ENCODE results near the gene GPC1. TPM values are rescaled to one million over a fixed set of nuclear protein-coding genes. Genes with fewer than 3 reads are reported as not detected.

The GPC1 gene
- total and polyA plus RNA-seq, 2 of the 13 experiments (the other 11 are each of a cell fraction or from before 2014, with no cell fraction given) = 4.0 to 5.5 TPM

DNA sequence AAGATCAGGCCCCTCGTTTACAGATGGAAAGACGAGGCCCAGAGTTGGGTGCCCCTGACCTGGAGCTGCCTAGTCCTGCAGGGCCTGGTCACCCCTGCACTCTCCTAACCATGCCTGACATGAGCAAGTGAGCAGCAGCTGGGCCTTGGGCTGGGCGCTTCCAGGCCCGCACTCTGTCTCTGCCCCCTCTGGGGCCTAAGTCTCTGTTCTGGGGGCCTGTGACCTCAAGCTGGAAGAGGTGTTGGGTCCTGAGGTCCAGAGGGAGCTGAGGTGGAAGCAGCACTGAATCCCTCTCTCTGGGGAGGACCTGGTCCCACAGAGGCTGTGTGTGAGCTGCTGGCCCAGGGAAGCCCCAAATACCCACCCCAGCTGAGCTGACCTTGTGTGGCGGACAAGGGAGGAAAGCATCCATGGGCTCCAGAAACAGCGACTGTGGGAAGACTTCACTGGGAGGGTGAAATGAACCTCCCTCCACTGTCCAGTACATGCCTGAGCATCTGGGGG, 46.1 kb upstream of the GPC1 start (continued):
- TF ChIP-seq, protein P1, sequence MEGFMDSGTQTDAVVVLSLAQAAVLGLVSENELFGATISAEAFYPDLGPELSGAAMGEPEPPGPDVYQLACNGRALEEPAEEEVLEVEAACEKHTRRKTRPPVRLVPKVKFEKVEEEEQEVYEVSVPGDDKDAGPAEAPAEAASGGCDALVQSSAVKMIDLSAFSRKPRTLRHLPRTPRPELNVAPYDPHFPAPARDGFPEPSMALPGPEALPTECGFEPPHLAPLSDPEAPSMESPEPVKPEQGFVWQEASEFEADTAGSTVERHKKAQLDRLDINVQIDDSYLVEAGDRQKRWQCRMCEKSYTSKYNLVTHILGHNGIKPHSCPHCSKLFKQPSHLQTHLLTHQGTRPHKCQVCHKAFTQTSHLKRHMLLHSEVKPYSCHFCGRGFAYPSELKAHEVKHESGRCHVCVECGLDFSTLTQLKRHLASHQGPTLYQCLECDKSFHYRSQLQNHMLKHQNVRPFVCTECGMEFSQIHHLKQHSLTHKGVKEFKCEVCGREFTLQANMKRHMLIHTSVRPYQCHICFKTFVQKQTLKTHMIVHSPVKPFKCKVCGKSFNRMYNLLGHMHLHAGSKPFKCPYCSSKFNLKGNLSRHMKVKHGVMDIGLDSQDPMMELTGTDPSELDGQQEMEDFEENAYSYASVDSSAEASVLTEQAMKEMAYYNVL (CRISPR knock-in tag; IDR thresholded peaks at IDR 0.05; ENCODE audit: borderline replicate concordance) = no peak
- no peak for TF ChIP-seq RORA (CRISPR knock-in tag; IDR thresholded peaks at IDR 0.05)

DNA sequence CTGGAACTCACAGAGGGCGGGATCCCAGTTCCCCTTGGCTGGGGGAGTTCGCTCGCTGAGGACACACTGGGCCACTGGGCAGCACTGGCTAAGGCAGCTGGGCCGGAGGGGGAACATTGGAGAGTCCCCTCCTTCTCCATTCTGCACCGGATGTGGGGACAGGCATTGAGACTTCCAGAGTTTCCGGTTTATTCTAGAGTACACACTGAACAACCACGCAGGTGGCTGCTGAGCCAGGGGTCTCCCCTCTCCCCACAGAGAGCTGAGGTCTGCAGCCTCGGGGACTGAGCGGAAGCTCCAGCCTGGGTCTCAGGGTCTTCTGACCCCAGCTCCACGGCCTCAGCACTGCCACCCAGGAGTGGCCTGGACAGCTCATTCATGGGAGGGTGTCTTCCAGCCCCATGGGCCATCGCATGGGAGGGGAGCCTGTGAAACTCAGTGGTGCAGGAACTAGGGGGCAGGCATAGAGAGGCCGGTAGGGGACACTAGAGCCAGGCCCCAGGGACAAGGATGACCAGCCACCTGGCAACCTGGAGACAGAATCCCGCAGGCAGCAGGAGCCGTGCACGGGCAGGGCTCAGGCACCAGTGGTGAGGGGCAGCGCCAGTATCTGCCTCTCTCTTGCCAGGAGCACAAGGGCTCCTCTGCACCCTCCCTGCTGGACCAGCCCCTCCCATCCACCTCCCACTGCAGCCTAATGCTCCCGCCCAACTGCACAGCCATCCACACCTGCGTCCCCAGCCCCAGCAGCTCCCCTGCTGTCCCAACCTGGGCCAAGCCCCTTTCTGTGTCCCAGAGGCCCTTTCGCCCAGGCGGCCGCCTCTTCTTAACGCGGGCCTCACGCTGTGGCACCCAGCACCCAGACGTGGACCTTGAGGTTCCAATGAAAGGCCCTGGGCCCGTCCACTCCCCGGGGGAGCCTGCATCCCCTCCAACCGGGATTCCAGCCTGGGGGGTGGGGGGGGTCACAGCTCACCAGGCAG, 45.1 kb upstream of the GPC1 start:
- no peak for DNase-seq (ENCODE audit: low spot score)
- H3K4me1 ChIP-seq (ENCODE audit: insufficient read depth, low read length) = 0 out of 2 replicates have a peak, but pooled peaks cover 8% of the 10 kb centered on the region
- no peak for TF ChIP-seq ZNF274 (CRISPR knock-in tag; IDR thresholded peaks at IDR 0.05)

More for the DNA sequence above, 45.1 kb upstream of the GPC1 start:
- H4K20me1 ChIP-seq (ENCODE audit: insufficient read depth, low read length) = no peaks in the 10 kb centered on the region; the same call in 1 of the 2 replicates
- ChIA-PET POLR2A (no interaction called here), CTCF (ENCODE audit: low intra/inter-chr PET ratio, low total read pairs) (no interaction called here)
- H3K27me3 ChIP-seq (ENCODE audit: control insufficient read depth in 1 of 2, insufficient read depth in 2 of 2, low read length in 2 of 2) = peaks cover 18 to 51% of the 10 kb centered on the region in 2 experiments
- no peak overlapping the region for H3K4me2 ChIP-seq (ENCODE audit: low read depth, low read length)
- H2AFZ ChIP-seq (ENCODE audit: low read length) = no peak overlapping the region
- no TSS peak for BruUV-seq (replicated peaks)
- FAIRE-seq (no peak), ATAC-seq (no peak)
- no peak overlapping the region for H3K9ac ChIP-seq (ENCODE audit: insufficient read depth, low read depth, low read length)
- no peak overlapping the region for H3K4me3 ChIP-seq (replicated peaks in 1 of 3; ENCODE audit: insufficient read depth in 1 of 3, low read depth in 2 of 3, low read length in 3 of 3)
- H3K79me2 ChIP-seq (ENCODE audit: insufficient read depth, low read length) = no peaks in the 10 kb centered on the region
- H3K27ac ChIP-seq (ENCODE audit: extremely low read length, insufficient read depth, low read length) = no peak overlapping the region
- no peaks in the 10 kb centered on the region for H3K9me3 ChIP-seq (ENCODE audit: low read length)
- WGBS (ENCODE audit: low lambda C conversion rate) = 55% methylated on average over 21 of the region's 28 CpGs
- intact Hi-C loops (cut with micrococcal nuclease; ENCODE audit: unreplicated experiment) (no loop called here), in situ Hi-C loops (cut with HindIII; ENCODE audit: extremely low pct_ligation_motif_present, low pct_unique_long_range_greater_than_20kb) (no loop called here)
- no peaks in the 10 kb centered on the region for H3K36me3 ChIP-seq (replicated peaks in 1 of 2; ENCODE audit: control insufficient read depth in 1 of 2, insufficient read depth in 2 of 2, low read length in 2 of 2)
